Measurements from ENCODE around the gene MYO7A.

Gene MYO7A

DNA sequence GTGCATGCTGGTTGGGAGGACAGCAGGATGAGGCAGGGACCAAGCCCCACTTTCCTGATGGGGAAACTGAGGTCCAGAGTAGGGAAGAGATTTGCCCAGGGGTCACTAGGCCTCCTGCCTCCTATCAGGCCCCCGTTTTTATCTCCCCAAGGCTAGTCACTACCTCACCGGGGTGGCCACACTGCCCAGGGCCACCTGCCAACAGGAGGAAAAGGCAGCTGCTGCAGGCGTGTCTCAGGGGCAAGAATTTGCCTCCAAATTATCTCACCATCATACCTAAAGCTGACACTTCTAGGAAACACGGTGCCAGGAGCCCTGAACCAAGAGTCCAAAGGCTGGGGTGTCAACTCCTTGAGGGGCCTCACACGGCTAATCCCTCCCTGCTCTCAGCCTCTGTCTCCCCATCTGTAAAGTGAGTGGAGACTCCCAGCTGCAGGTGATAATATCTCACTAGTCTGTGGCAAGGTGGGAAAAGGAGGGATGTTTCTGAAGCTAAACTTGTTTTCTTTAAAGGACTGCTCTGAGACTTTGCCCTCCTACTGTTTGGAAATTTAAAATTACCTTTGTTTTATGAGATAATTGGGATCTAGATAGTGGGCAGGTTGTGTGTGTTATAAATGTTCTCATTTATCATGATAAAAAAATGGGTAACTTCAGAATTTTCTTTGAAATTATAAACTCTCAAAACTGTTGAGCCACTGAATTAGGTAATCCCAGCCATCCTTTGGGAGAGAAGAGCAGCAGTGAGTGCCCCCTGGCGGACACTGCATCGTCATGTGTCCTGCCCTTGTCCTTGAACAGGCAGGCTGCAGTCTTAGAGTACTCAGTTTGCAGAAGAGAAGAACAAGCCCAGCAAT, 60.0 kb downstream of the MYO7A start:
- DNase-seq = peak; percentile 76

DNA sequence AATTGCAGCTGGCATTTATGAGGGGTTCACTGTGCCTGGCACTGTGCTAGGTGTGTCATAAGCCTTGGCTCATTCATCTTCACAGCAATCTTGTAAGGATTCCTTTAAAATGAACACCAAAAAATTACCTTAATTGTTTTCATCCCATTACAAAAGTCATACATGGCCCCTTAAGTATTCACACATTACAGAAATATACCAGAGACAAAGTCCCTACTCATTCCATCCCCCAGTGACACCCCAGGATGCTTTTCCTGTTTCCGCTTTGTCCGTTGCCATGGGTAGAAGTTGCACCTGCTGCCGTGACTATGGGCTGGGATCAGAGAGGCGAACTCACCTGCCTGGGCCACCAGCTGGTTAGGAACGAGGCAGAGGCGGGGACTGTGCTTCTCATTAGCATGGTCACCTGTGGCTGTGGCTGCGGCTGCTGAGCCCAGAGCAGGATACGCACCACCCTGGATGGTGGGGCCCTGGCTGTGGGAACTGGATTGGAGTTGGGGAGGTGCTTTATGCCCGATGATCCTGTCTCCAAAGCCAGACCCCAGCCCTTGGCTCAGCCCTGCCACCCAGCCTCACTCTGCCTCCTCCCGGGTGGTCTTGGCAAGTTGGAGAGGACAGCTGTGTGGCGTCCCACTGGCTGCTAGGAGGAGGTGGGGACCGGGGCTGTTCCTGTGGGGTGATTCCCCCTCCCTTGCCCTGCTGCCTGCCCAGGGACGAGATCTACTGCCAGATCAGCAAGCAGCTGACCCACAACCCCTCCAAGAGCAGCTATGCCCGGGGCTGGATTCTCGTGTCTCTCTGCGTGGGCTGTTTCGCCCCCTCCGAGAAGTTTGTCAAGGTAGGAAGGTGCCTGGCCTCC, 60.8 kb downstream of the MYO7A start:
- DNase-seq = no peak

DNA sequence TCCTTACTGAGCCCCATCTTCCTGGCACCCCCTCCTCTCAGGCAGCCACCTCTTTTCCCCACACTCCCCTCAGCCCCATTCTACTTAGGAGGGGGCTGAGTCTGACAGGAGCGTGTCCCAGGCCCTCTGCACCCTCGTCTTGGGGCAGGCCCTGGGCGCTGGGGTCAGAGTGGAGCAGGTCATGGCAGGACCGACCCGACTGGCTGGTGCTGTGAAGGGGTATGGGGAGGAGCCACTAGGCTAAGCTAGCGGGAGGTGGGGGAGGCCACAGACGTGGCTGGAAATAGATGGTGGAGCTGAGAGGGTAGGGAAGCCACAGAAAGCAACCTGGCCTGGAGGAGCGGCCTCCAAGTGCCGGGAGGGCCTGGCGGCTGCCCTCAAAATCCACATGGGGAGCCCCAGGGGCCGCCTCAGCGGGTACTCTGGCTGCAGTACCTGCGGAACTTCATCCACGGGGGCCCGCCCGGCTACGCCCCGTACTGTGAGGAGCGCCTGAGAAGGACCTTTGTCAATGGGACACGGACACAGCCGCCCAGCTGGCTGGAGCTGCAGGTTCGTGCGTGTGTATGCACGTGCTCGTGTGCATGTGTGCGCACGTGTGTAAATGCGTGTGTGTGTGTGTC, 61.7 kb downstream of the MYO7A start:
- DNase-seq = no peak

DNA sequence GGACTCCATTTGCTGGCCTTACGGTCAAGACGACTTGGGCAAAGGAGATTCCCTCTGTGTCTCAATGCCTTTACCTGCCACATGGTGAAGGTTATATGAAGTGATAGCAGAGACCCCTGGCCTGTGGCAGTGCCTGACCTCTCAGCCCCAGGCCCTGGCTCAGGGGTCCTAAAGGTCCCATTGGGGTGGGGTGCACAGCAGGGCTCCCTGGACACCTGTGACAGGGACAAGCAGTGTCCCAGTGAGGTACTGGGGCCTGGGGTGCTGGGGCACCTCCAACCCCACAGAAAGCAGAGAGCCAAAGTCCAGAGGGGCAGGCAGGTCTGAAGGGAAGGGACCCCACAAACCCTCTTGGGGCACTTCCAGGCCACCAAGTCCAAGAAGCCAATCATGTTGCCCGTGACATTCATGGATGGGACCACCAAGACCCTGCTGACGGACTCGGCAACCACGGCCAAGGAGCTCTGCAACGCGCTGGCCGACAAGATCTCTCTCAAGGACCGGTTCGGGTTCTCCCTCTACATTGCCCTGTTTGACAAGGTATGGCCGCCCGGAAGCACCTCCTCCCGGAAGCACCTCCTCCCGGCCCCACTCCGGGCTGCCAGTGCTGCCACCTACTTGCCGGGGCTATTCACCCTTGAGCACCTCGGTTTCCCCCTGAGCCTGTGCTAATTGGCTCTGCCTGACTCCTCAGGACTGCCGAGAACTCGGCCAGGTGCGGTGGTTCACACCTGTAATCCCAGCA, 62.5 kb downstream of the MYO7A start:
- no peak for DNase-seq

DNA sequence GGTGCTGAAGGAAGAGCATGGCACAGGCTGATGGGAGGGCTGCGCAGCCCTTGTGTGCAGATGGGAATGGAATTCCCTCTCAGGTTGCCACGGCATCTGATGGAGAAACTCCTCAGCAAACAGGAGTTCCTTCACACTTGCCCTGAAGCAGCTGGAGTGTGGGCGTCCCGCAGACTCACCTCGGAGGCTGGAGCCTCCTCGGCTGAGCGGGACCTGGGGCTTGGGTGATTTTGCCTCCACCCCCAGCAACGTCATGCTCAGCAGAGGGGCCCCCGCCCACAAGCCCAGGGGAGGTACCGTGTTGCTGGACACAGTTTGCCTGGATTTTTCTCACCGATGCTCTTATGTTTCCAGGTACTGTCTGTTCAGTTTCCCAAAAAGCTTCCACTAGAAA, 63.4 kb downstream of the MYO7A start:
- DNase-seq = no peak

DNA sequence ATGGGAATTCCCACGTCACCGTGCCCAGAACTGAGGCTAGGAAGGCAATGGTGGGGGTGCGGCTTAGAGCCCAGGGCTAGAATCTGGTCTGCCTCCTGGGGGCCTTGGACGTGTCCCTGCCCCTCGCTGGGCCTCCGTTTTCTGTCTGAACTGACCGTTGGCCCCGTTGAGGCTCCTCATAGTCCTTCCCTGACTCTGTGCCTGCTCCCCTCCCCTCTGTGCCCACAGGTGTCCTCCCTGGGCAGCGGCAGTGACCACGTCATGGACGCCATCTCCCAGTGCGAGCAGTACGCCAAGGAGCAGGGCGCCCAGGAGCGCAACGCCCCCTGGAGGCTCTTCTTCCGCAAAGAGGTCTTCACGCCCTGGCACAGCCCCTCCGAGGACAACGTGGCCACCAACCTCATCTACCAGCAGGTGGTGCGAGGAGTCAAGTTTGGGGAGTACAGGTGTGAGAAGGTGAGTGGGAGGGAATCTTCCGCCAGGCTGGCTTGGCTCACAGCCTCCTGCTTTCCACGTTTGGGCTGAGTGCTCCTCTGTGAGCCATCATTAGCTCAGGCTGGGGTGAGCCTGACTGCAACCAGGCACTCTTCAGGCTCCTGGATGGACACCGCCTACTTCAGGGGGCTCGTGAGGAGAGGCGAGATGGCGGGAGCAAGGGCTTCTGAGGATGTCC, 63.9 kb downstream of the MYO7A start:
- peak; percentile 49 for DNase-seq

DNA sequence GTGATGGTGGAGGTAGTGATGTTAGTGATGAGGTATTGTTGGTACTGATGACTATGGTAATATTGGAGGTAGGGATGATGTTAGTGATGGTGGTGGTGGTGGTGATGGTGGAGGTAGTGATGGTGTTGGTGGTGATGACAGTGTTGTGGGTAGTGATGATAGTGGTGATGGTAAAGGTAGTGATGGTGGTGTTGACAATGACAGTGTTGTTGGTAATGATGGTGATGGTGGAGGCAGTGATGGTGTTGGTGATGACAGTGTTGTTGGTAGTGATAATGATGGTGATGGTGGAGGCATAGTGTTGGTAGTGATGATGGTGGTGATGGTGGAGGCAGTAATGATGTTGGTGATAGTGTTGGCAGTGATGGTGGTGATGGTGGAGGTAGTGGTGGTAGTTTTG, 65.1 kb downstream of the MYO7A start:
- DNase-seq = no peak

DNA sequence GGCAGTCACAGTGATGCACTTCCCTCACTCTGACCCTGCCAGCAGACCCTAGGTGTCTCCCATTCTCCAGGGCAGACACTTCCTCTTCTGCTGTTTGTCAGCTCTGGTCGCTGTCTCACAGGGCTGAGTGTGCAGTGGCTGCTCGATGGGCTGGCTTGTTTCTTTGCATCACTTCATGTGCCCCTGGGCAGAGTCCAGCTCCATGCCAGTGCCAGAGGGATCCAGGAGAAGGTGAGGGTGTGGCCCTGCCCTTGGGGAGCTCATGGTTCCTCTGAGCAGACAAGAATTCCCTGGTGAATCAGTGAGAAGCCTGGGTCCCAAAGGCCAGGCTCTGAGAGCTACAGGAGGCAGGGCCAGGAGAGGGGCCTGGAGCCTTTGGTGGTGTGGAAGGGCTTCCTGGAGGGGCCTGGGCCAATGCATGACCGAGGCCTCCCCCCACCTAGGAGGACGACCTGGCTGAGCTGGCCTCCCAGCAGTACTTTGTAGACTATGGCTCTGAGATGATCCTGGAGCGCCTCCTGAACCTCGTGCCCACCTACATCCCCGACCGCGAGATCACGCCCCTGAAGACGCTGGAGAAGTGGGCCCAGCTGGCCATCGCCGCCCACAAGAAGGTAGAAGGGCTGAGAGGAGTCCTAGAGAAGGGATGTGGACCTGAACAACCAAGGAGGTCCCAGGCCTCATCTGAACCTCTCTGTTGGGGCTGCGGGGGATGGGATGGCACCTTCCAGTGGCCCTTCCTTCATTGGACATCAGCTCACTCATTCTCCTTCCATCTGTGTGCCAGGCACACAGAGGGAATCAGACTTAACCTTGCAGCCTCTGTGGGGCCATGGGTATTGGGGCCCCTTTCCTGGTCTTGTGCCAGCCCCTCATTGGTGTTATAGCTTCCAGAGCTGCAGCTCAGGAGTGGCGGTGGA, 66.1 kb downstream of the MYO7A start:
- no peak for DNase-seq

DNA sequence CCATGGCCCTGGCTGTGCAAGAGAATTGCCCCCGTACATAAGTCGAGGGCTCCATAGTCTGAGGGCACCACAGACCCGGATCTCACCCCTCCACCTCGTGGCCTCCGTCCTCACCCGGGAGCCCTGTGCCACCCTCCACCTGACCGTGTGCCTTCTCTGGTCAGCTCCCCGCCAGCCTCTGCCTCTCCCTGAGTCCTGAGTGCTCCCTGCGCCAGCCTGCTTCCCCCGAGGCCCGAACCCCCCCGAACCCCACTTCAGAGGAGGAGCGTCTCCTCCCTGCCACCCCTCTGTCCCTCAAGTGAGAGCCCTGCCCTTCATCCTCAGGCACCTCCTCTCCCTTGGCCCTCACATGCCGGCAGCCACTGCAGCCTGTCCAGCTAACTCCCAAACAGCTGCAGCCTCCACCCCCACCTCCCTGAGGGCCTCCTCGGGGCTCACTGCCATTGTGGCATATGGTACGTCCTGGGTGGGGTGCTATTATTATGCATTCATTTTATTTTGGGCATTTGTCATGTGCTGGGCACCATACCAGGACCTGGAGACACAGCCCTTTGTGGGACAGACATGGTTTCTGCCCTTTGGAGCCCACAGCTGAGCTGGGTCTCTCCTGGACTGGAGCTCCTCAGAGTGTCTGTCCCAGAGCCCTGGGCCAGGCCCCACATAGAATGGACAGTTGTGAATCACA, 67.2 kb downstream of the MYO7A start:
- no peak for DNase-seq

DNA sequence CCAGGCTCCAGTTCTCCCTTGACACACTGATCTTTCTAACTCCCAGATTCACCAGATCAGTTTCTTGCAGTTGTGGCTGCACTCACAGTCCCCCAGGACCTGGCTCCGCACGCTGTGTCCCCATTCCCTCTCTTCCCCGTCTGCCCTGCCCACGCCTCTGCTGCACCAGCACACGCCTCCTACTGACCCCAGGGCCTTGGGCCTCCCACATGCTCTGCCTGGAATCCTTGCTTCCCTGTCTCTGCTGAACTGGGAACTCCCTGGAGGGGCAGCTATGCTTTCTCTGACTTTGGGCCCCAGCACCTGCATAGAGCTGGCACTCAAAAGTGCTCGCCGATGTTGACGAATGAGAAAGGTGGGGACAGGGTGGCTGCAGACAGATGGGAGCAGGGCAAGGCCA, 68.9 kb downstream of the MYO7A start:
- DNase-seq = no peak

DNA sequence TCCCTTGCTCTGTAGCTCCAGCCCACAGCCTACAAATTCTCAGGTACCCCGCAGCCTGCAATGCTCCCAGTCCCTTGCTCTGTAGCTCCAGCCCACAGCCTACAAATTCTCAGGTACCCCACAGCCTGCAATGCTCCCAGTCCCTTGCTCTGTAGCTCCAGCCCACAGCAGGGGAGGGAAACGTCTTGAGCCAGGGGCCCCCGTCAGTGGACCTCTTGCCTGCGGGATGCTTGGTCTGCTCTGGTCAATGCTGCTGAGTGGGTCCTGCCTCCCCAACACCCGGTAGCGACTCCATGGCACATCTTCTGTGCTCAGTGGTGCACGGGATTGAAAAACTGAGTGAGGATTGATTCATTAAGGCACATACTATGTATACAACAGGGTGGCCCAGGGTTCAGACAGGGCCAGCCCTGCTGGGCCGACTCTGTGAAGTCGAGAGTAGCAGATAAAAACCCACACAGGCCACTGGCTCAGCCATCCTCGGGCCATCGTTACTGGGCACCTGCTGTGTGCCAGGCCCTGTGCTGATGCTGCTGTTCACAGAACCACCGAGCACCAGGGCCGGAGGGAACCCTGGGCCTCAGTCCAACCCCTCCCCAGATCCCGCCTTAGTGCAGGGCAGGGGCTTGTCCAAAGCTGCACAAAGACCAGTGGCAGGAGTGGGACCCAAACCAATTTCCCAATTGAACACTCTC, 69.7 kb downstream of the MYO7A start:
- no peak for DNase-seq

DNA sequence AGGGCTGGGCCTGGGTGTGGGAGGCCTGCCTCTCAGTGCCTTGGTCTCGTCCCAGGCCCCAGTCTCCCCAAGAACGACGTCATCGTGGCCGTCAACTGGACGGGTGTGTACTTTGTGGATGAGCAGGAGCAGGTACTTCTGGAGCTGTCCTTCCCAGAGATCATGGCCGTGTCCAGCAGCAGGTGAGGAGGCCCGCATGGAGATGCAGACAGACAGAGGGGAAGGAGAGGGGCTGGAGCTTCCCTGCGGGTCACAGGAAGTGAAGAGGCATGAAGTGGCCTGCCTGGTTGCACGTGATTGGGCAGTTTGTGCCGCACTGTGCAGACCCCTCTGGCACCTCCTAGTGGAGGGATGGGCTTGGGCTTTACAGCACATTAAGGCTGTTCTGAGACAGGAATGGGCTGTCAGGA, 70.4 kb downstream of the MYO7A start:
- peak; percentile 46 for DNase-seq

DNA sequence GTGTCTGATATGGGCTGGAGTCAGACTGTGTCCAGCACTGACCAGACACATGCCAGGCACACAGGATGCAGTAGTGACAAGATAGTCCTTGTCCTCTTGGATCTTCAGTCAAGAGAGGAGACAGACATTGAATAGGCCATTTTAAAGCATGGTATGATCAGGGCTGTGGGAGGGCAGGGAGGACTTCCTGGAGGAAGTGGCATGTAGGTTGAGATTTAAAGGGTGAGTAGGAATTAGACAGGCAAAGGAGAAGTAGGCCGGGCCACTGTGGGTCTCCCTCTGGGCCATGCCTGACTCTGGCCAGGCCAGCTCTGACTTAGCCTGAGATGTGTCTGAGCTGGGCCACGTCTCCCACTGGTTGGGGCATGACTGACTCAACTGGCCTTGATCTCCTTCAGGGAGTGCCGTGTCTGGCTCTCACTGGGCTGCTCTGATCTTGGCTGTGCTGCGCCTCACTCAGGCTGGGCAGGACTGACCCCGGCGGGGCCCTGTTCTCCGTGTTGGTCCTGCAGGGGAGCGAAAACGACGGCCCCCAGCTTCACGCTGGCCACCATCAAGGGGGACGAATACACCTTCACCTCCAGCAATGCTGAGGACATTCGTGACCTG, 71.2 kb downstream of the MYO7A start:
- no peak for DNase-seq

DNA sequence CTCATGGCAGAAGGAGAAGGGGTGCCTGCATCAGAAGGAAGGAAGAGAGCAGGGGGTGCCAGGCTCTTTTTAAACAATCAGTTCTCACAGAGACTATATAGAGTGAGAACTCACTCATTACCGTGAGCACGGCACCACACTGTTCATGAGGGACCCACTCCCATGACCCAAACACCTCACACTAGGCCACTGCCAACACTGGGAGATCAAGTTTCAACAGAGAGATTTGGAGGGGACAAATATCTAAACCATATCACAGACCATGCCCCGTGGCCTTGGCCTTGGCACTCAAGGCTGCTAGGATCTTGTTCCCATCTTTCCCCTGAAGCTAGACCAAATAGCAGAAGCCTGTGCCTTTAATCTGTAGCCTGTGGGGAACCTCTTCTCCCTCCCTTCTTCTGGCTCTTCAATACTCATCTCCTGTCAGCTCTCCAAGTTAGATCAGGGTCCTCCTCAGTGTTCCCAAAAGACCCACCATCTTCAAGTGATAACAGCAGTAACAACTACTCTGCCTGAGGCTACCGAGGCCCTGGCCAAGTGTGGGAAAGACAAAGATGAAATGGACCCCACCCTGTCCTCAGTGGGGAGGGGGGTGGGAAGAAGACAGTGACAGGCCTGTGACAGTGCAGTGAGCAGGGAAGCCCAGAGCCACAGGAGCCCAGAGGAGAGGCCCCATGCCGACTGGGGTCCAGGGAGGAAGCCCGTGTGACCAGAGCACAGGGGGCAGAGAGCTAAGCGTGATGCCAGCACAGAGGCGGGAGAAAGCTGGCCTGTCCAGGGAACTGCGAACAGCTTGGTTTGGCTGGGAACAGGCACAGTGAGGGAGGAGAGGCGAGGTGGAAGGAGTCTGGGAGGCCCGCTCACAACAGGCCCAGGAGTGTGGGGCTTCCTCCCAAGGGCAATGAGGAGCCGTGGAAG, 72.6 kb downstream of the MYO7A start:
- no peak for DNase-seq

DNA sequence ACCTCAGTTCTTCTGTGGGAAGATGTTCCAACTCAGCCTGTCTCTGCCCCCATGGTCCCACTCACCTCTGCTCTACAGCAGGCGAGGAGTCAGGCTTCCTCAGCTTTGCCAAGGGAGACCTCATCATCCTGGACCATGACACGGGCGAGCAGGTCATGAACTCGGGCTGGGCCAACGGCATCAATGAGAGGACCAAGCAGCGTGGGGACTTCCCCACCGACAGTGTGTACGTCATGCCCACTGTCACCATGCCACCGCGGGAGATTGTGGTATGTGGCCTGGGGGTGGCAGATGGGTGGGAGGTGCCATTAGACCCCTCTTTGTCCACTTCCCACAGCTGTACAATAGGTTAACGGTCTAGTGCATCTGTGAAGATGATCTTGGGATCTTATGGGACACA, 73.3 kb downstream of the MYO7A start:
- no peak for DNase-seq

DNA sequence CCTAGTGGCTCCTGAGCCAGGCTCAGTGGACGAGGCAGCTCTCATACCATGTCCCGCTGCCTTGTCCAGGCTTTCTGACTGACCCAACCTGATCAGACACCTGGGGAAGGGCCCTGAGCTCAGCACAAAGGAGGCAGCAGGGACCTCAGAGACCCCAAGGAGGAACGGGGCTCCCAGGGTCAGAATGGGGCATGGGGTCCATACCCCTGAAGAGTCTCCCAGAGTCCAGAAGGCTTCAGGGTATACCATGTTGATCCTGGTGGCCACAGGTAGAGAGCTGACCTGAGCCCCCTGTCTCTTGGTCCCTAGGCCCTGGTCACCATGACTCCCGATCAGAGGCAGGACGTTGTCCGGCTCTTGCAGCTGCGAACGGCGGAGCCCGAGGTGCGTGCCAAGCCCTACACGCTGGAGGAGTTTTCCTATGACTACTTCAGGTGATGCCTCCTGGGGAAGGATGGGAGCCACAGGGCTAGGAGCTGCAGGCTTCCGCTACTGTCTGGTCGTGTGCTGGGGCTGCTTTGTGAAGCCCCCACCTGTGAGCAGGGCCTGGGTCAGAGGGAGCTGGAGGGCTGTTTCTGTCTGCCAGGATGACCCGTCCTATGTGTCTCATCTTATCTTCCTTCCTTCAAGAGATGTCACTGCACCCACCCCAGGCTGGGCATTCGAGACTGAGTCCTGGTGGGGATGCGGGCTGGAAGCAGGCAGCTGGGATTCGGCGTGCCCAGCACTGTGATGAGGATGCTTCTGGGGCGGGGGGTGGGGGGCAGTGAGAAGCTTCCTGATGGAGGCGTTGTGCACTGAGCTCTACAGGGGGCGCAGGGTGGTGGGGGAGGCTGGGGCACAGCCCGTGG, 74.2 kb downstream of the MYO7A start:
- DNase-seq = no peak

Measured in activated CD4-positive, alpha-beta T cell treated with anti-CD3 and anti-CD28 coated beads, Interleukin-10, Interleukin-2, amounts not matched to agents 100 ng/mL and 50 ng/mL, durations not matched to agents 16 hours and 8 hours (primary cell).